Measurements from ENCODE around the gene PDIA5. TPM values are rescaled to one million over a fixed set of nuclear protein-coding genes. Genes with fewer than 3 reads are reported as not detected.
"Not testable (repeated sequence)": the region's sequence is repeated elsewhere in the genome, so short reads cannot be mapped to it uniquely, and the experiment has no call there.

The PDIA5 gene
- total and polyA plus RNA-seq, 2 donors: 29.0 to 42.5 TPM

DNA sequence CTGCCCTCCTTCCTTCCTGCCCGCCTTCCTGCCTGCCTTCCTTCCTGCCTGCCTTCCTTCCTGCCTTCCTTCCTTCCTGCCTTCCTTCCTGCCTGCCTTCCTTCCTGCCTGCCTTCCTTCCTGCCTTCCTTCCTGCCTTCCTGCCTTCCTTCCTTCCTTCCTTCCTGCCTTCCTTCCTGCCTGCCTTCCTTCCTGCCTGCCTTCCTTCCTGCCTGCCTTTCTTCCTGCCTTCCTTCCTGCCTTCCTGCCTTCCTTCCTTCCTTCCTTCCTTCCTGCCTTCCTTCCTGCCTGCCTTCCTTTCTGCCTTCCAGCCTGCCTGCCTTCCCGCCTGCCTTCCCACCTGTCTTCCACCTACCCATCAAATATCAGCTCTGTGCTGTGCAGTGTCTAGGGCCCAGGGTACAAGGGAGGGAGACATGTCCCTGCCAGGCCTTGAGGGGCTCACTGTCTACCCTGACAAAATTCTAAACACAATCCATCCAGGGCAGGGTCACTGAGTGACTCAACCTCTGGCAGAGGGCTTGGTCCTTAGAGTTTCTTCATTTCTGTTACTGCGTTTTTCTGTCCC, 85.1 kb downstream of the PDIA5 start:
- not testable (repeated sequence) for DNase-seq (ENCODE audit: extremely low spot score); H3K4me1 ChIP-seq (ENCODE audit: insufficient read depth); H3K4me3 ChIP-seq (ENCODE audit: low read depth, low read length); H3K36me3 ChIP-seq (ENCODE audit: insufficient read depth); H3K27ac ChIP-seq (ENCODE audit: low read depth)
- 96% methylated on average over 3 of the region's 3 CpGs for WGBS

DNA sequence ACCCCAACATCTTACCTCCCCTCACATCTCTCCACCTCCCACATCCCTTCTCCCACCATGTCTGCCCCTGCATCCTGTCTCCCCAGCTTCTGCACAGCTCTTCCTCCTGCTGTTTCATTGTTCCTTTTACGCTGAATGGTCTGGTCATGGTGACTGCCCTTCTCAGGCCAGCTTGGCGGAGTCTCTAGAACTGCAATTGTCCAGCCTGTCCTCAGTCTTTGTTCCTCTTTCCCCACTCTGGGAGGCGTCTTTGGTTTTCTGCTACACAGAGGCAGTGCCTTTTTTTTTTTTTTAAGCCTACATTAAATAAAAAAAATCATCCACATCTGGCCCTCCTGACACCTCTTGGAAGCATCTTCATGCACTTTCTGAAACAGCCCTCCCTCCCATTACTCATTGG, 85.9 kb downstream of the PDIA5 start:
- Histone ChIP-seq H3K36me3 (ENCODE audit: insufficient read depth) (no peaks in the 10 kb centered on the region), H3K4me3 (ENCODE audit: low read depth, low read length) (no peak overlapping the region), H3K27ac (ENCODE audit: low read depth) (no peak overlapping the region), H3K4me1 (ENCODE audit: insufficient read depth) (no peaks in the 10 kb centered on the region)
- DNase-seq (ENCODE audit: extremely low spot score): no peak
- WGBS: 92% methylated on average over 3 of the region's 3 CpGs

DNA sequence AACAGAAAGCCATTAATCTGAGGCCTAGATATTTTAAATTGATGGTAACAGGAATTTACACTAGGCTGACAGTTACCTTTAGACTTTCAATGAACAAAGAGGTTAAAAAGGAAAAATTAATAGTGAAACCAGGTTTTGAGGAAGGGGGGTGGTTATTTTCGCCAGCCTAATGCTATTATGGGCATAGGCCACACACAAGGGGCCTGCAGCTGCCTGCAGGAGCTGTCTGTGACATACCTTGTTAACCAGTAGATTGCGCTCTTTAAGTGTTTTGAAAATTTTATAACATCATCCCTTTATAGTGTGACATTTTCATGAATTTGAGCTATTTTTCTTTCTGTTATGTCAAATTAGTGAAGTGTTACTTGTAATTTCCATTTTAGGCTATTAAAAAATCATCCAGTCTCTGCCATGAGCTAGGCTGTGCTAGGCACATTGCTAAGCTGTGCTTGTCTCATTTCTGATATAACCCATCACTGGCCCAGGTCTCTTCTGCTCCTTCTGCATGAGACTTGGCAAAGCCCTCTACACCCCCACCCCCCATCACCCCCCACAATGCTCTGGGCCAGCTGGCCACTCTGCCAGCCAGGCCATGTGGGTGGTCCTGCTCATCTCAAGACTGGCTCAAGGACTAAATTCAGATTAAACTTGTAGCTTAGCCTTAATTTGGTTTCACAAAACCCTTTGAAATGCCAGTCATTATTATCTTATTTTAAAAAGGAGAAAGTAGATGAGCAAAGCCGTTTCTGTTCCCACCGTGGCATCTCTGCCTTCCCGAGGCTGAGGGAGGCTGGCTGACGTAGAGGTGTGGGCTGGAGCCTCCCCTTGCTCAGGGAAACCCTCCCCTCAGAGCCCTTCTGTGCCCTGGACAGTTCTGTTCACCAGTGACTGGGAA, 86.5 kb downstream of the PDIA5 start:
- 72% methylated on average over 6 of the region's 6 CpGs for WGBS
- Histone ChIP-seq H3K27ac (ENCODE audit: low read depth) (no peak overlapping the region), H3K36me3 (ENCODE audit: insufficient read depth) (no peaks in the 10 kb centered on the region), H3K4me3 (ENCODE audit: low read depth, low read length) (no peak overlapping the region), H3K4me1 (ENCODE audit: insufficient read depth) (no peaks in the 10 kb centered on the region)
- no peak for DNase-seq (ENCODE audit: extremely low spot score)

DNA sequence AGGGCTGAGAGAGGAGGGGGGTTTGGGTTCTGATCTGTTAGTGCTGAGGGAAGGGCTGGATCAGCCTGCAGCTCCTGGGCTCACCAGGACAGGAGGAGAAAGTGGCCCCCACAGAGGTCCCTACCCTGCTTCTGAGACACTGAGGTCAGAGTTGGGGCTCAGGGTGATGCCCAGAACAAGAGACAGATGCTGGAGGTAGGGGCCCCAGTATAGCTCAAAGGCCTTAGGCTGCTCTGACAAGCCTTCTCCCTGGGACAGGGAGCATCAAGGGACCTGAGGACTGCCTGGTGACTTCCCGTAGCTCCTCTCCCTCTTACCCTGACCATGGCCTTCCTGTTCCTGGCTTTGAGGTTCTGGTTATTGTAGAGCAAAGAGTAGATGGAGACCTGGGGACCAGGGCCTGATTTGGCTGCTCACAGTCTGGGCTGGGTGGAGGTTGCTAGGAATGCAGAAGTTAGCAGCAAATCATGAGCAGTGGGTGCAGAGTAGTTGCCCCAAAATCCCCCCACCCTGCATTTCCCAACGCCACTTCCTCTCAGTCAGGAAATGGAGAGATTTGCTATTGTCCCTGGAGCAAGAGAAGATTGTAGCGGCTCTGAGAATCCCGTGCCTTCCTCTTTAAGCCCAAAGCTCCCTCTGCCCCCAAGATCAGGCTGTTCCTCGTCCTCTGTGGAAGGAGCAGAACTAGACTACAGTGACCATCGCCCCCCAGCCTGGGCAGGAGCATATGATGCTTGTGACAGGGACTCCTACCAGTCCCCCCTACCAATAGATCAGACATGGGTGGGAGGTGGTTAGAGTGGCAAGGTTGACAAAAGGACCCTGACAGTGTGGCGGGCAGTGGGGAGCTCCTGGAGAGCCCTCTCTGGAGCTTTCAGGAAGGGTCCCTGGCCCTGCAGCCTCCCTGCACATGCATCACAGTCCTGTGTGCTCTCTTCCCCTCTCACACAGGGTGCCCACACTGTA, 87.5 kb downstream of the PDIA5 start:
- no peak for DNase-seq (ENCODE audit: extremely low spot score)

DNA sequence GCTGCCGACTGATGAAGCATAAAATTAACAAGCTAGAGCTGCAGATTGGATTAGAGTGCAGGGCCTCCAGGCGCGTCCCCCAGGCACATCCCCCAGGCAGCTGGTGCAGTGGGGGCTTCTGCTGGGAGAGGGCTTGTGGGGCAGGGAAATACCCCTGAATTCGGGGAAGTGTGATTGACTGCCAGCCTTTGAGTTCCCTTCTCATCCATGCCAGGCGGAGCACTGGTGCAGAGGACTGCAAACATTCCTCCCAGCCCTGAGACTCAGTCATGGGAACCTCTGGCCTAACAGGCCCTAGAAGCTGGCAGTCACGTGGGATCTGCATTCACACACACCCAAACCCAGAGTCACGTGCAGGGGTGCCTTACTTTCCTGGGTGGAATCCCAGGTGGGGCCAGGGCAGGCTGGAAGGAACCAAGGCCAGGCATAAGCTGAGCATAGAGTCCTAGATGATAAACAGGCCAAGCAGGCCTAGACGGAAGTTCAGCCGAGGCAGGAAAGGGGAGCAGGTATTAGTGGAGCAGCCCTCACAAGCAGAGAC, 88.7 kb downstream of the PDIA5 start:
- H3K36me3 ChIP-seq (ENCODE audit: insufficient read depth): no peaks in the 10 kb centered on the region
- 81% methylated on average over 9 of the region's 9 CpGs for WGBS
- no peaks in the 10 kb centered on the region for H3K4me1 ChIP-seq (ENCODE audit: insufficient read depth)
- no peak for DNase-seq (ENCODE audit: extremely low spot score)
- no peak overlapping the region for H3K4me3 ChIP-seq (ENCODE audit: low read depth, low read length)
- H3K27ac ChIP-seq (ENCODE audit: low read depth): no peak overlapping the region

More for the DNA sequence above, 87.5 kb downstream of the PDIA5 start:
- no peaks in the 10 kb centered on the region for H3K36me3 ChIP-seq (ENCODE audit: insufficient read depth)
- H3K27ac ChIP-seq (ENCODE audit: low read depth): no peak overlapping the region
- H3K4me3 ChIP-seq (ENCODE audit: low read depth, low read length): no peak overlapping the region
- 93% methylated on average over 7 of the region's 7 CpGs for WGBS
- H3K4me1 ChIP-seq (ENCODE audit: insufficient read depth): no peaks in the 10 kb centered on the region

DNA sequence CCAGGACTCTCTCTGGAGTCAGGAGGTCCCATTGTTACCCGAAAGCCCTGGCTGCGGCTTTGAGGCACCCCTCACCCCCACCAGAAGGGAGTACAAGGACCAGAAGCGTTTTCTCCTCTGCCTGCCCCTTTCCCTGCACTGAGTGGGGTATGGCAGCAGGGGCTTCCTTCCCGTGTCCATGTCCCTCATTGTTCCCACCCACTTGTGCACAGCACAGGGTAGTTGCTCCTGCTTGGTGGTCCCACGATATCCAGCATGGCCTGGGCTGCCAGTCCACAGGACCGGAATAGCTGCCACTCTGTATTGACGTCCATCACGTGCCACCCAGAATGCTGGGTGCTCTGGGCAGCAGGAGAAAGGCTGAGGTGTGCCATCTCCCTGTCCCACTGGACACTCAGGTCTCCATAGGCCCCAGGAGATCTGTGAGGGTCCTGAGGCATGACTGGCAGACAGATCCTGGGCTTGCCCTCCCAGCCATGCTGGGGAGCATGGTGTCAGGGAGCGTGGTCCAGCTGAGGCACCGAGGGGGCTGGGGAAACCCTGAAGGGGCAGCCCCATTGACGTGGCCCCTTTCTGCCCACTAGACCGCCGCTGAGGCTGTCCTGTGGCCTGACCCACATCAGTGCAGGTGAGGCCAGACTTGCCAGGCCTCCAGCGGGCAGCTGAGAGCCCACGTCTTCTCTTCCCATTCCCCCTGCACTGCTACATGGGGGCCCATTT, 89.6 kb downstream of the PDIA5 start:
- H3K36me3 ChIP-seq (ENCODE audit: insufficient read depth): no peaks in the 10 kb centered on the region
- 93% methylated on average over 15 of the region's 15 CpGs for WGBS
- no peak overlapping the region for H3K4me3 ChIP-seq (ENCODE audit: low read depth, low read length)
- DNase-seq (ENCODE audit: extremely low spot score): no peak
- no peaks in the 10 kb centered on the region for H3K4me1 ChIP-seq (ENCODE audit: insufficient read depth)
- no peak overlapping the region for H3K27ac ChIP-seq (ENCODE audit: low read depth)

DNA sequence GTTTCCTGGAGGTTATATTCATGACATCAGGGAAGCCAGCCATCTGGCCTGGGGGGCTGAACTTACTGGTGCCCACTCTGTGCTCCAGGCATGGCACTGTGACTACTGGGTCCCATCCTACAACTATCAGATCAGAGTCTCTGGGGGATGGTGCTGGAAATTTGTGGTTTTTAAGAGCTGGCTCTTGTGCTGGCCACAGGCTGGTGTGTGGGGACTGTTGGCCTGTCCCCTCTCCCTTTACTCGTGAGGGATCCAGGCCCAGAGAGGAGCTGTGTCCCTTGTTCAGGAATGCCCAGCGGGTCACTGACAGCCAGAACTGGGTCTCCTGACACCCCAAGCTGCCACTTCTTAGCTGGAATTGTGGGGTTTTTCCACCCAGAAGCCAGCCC, 90.4 kb downstream of the PDIA5 start:
- no peaks in the 10 kb centered on the region for H3K36me3 ChIP-seq (ENCODE audit: insufficient read depth)

DNA sequence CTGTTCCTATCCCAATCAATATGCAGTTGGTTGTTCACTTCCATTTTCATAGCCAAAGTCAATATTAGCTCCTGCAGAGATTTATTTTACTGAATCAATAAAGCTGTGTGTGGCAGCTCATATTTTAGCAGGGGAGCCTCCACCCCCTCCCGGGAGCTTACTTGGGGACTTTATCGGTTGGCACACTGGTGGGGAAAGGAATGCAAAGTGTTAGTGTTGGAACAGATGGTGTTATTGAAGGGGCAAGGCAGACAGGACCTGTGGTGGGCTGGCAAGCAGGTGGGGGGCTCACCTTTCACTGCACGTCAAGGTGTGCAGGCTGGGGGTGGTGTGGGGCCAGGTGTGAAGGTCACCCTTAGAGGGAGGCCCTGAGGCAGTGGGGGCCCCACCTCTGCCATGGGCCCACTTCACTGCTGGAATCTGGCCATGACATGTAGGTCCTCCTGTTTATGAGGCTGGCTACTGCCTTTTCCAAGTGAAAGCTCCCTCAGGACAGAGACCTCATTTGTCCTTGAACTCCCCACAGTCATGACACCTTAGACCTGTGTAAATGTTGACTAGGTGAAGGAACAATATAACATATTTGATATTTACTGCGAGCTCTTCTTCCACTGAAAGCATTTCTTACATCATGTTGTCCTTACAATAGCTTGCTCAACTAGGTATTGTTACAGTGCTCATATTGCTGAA, 90.9 kb downstream of the PDIA5 start:
- no peaks in the 10 kb centered on the region for H3K4me1 ChIP-seq (ENCODE audit: insufficient read depth)
- H3K4me3 ChIP-seq (ENCODE audit: low read depth, low read length): no peak overlapping the region
- H3K36me3 ChIP-seq (ENCODE audit: insufficient read depth): no peaks in the 10 kb centered on the region
- DNase-seq (ENCODE audit: extremely low spot score): no peak
- 88% methylated on average over 4 of the region's 4 CpGs for WGBS
- no peak overlapping the region for H3K27ac ChIP-seq (ENCODE audit: low read depth)

More for the DNA sequence above, 90.4 kb downstream of the PDIA5 start:
- no peaks in the 10 kb centered on the region for H3K4me1 ChIP-seq (ENCODE audit: insufficient read depth)
- 86% methylated on average over 2 of the region's 2 CpGs for WGBS
- DNase-seq (ENCODE audit: extremely low spot score): no peak
- H3K4me3 ChIP-seq (ENCODE audit: low read depth, low read length): no peak overlapping the region
- no peak overlapping the region for H3K27ac ChIP-seq (ENCODE audit: low read depth)

DNA sequence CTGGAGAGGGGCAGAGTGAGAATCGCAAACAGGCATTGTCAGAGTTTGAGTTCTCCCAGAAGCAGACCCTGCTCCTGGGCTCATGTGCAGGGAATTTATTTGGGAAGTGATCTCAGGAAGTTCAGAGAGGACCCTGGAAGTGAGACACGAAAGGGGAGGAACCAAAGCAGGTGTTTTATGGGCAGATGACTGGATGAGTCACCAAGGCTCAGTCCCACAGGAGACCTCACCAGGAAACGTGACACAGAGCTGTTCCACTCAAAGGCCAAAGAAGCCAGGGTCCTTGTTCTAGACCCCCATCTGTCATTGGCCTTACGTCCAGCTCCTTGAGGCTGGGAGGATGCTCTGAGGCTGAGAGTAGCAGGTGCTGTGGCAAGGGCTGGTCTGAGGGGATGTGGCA, 91.5 kb downstream of the PDIA5 start:
- Histone ChIP-seq H3K36me3 (ENCODE audit: insufficient read depth) (no peaks in the 10 kb centered on the region), H3K4me3 (ENCODE audit: low read depth, low read length) (no peak overlapping the region), H3K27ac (ENCODE audit: low read depth) (no peak overlapping the region), H3K4me1 (ENCODE audit: insufficient read depth) (no peaks in the 10 kb centered on the region)
- DNase-seq (ENCODE audit: extremely low spot score): no peak
- 74% methylated on average over 4 of the region's 4 CpGs for WGBS

DNA sequence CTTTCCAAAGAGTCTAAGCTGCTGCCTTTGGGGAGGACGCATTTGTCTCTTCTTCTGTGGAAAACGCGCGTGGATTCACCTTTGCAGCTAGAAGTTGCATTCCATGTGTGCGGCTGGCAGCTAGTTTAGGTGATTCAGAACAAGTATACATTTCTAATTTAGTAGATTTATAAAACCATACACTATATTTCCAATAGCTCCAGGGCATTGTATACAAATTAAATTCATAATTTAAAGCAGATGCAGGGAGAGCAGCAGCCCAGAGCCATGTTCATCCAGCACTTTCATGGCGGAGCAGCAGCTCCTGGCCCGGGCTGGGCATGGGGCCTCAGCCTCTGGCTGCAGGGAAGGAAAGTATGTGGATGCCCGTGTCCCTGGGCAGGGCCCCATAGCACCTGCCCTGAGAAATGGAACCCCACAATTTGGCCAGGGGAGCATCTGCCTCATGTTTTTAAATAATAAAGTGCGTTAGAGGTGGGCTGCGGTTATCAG, 92.1 kb downstream of the PDIA5 start:
- no peaks in the 10 kb centered on the region for H3K4me1 ChIP-seq (ENCODE audit: insufficient read depth)
- DNase-seq (ENCODE audit: extremely low spot score): no peak
- no peak overlapping the region for H3K4me3 ChIP-seq (ENCODE audit: low read depth, low read length)
- 91% methylated on average over 10 of the region's 10 CpGs for WGBS
- H3K27ac ChIP-seq (ENCODE audit: low read depth): no peak overlapping the region
- no peaks in the 10 kb centered on the region for H3K36me3 ChIP-seq (ENCODE audit: insufficient read depth)

DNA sequence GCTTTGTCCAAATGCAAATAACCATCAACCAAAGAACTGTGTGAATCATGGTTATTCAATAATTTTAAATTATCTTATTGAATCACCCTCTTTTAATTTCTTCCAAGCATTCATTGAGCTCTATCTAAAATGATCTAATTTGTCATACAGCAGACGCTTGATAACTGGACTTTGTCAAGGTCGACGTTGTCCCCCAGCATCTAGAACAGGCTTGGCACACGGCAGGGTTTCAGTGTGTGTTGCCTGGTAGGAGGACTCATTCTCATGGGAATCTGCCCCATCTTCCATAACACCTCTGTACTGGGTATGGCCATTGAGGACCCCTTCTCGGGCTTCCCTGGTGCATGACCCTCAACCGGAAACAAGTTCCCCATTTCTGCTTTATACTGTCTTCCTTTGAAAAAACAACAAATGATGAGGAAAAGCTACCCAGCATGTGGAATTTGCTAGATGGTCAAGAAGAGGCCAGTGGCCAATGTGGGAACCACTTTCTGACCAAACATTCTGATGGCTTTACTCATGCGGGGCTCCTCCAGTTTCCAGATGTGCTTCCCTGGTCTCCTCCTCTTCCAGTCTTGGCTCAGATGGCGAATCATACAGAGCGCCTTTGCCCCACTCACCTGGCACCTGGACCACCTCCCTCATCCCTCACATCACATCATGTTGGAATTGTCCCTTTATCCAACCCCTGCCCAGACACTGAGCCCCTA, 93.3 kb downstream of the PDIA5 start:
- Histone ChIP-seq H3K36me3 (ENCODE audit: insufficient read depth) (no peaks in the 10 kb centered on the region), H3K27ac (ENCODE audit: low read depth) (no peak overlapping the region), H3K4me1 (ENCODE audit: insufficient read depth) (no peaks in the 10 kb centered on the region), H3K4me3 (ENCODE audit: low read depth, low read length) (no peak overlapping the region)
- DNase-seq (ENCODE audit: extremely low spot score): no peak
- WGBS: 97% methylated on average over 9 of the region's 9 CpGs

DNA sequence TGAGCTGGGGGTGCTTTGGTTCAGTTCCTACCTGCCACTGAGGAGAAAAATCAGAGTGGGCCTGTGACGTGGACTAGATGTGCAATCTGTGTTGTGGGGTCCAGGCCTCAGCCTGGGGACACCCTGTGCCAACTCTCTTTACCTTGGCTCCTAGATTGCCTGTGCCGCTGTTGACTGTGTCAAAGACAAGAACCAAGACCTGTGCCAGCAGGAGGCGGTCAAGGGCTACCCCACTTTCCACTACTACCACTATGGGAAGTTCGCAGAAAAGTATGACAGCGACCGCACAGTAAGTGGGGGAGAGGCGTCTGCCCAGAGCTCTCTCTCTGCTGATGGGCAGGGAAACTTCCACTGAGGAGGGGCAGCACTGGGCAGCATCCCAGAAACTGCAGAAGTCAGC, 94.3 kb downstream of the PDIA5 start:
- 94% methylated on average over 7 of the region's 7 CpGs for WGBS
- no peaks in the 10 kb centered on the region for H3K4me1 ChIP-seq (ENCODE audit: insufficient read depth)
- H3K36me3 ChIP-seq (ENCODE audit: insufficient read depth): no peaks in the 10 kb centered on the region
- no peak overlapping the region for H3K4me3 ChIP-seq (ENCODE audit: low read depth, low read length)
- no peak for DNase-seq (ENCODE audit: extremely low spot score)
- no peak overlapping the region for H3K27ac ChIP-seq (ENCODE audit: low read depth)

Data from urinary bladder (tissue), 4 donors.